ENCODE data around the gene PRDM8.
A peak's percentile ranks its signal among the peaks of the same experiment; 100 is the strongest.

Gene PRDM8

GRCh38 chr4:80202190-80202711 is 4.9 kb downstream of the PRDM8 start:
- peak; percentile 73 for DNase-seq

- DNase-seq = peak; percentile 69
These were observed 5.6 kb downstream of the PRDM8 start for GRCh38 chr4:80202741-80203553.

- DNase-seq = no peak
These were observed 7.2 kb downstream of the PRDM8 start for GRCh38 chr4:80204433-80205011.

GRCh38 chr4:80206111-80206510 is 8.8 kb downstream of the PRDM8 start:
- no peak for DNase-seq

GRCh38 chr4:80206521-80207171 is 9.3 kb downstream of the PRDM8 start:
- DNase-seq = no peak

GRCh38 chr4:80207172-80207583 is 9.9 kb downstream of the PRDM8 start:
- no peak for DNase-seq

GRCh38 chr4:80207664-80208063 is 10.4 kb downstream of the PRDM8 start:
- DNase-seq = no peak

GRCh38 chr4:80208610-80209339 is 11.5 kb downstream of the PRDM8 start:
- no peak for DNase-seq

GRCh38 chr4:80209340-80209701 is 12.0 kb downstream of the PRDM8 start:
- no peak for DNase-seq

GRCh38 chr4:80210549-80210948 is 13.2 kb downstream of the PRDM8 start:
- DNase-seq = no peak

GRCh38 chr4:80213117-80213815 is 16.0 kb downstream of the PRDM8 start:
- DNase-seq = no peak

GRCh38 chr4:80215449-80216052 is 18.2 kb downstream of the PRDM8 start:
- peak; percentile 67 for DNase-seq

- DNase-seq = peak; percentile 31
These were observed 18.9 kb downstream of the PRDM8 start for GRCh38 chr4:80216100-80216761.

- no peak for DNase-seq
These were observed 22.2 kb downstream of the PRDM8 start for GRCh38 chr4:80219301-80220025.

- no peak for DNase-seq
These were observed 23.4 kb downstream of the PRDM8 start for GRCh38 chr4:80220711-80221110.

- peak; percentile 64 for DNase-seq
These were observed 23.9 kb downstream of the PRDM8 start for GRCh38 chr4:80221161-80221560.

- DNase-seq = no peak
These were observed 28.3 kb downstream of the PRDM8 start for GRCh38 chr4:80225595-80225994.

GRCh38 chr4:80226094-80226493 is 28.8 kb downstream of the PRDM8 start:
- DNase-seq = no peak

GRCh38 chr4:80228460-80228859 is 31.2 kb downstream of the PRDM8 start:
- no peak for DNase-seq

GRCh38 chr4:80229128-80229527 is 31.8 kb downstream of the PRDM8 start:
- no peak for DNase-seq

GRCh38 chr4:80229590-80229989 is 32.3 kb downstream of the PRDM8 start:
- no peak for DNase-seq
